HCT116 (cell line): ENCODE data around the gene ABCC9.

Experiments
- CEBPB ChIP-seq: IDR thresholded peaks from 2 replicates; pipeline ENCODE4 v1.6.1; 2012; ENCODE audit warnings: low read depth
- CTCF ChIP-seq, 3 experiments: fragments of 200-600 bp in 1 of 3; sonication (generic) in 1 of 3; IDR thresholded peaks in 2 of 3; conservative IDR thresholded peaks in 1 of 3; 2 replicates each; pipeline ENCODE4 v1.5.1; 2012 to 2017; ENCODE audit warnings: low read depth in 2 of 3, low read length in 2 of 3, antibody characterized with exemption in 1 of 3, borderline replicate concordance in 1 of 3, control low read depth in 1 of 3, mild to moderate bottlenecking in 1 of 3, mixed read lengths in 1 of 3, mixed run types in 1 of 3, moderate library complexity in 1 of 3; ENCODE audit not compliant: insufficient read depth in 1 of 3
- EZH2 ChIP-seq: fragments of 200-600 bp; sonication (generic); IDR thresholded peaks from 2 replicates; pipeline ENCODE4 v1.6.1; 2017; ENCODE audit warnings: antibody characterized with exemption, mixed run types
- POLR2A ChIP-seq: IDR thresholded peaks from 2 replicates; pipeline ENCODE4 v1.7.0; 2011; ENCODE audit warnings: borderline replicate concordance; ENCODE audit not compliant: insufficient read depth, insufficient read length; ENCODE audit errors: extremely low read depth
- POLR2AphosphoS5 ChIP-seq: IDR thresholded peaks from 2 replicates; pipeline ENCODE4 v1.6.1; 2011; ENCODE audit warnings: mild to moderate bottlenecking, low read depth, low read length, moderate library complexity
- RAD21 ChIP-seq: IDR thresholded peaks from 2 replicates; pipeline ENCODE4 v1.6.1; 2012; ENCODE audit warnings: low read depth, mild to moderate bottlenecking

DNA sequence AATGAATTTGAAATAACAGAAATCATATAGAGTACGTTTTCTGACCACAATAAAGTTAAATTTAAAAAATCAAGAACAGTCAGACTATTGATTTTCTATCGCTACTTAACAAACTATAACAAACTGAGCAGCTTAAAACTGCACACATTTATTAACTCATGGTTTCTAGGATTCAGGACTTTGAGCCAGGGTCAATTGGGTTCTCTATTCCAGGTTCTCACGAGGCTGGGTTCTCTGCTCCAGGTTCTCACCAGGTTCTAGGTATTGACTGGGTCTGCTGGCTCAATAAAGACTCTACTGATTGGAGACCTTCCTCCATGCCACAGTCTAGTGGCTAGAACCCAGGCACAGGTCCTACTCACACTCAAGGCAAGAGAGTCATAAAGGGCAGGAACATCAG is 22.8 kb downstream of the ABCC9 start:
- TF ChIP-seq EZH2: no peak
- TF ChIP-seq CTCF (IDR thresholded peaks at IDR 0.05 in 2 of 3, conservative IDR thresholded peaks at IDR 0.05 in 1 of 3; ENCODE audit: borderline replicate concordance in 1 of 3, insufficient read depth in 1 of 3, low read depth in 2 of 3, low read length in 2 of 3): no peak
- no peak for TF ChIP-seq POLR2AphosphoS5
- TF ChIP-seq POLR2A: no peak
- TF ChIP-seq CEBPB: no peak
- no peak for TF ChIP-seq RAD21
